Activated CD8-positive, alpha-beta memory T cell treated with anti-CD3 and anti-CD28 coated beads, Interleukin-2, amount 50 U/mL, for 48 hours (primary cell): ENCODE measurements around the gene CHMP6.
"Not testable (repeated sequence)": the region's sequence is repeated elsewhere in the genome, so short reads cannot be mapped to it uniquely, and the experiment has no call there.

Source experiments
- DNase-seq: peaks from one replicate; pipeline ENCODE4 v3.0.0-alpha.2; 2020

CHMP6 gene

GRCh38 chr17:81017330-81017729 is 25.7 kb downstream of the CHMP6 start:
- DNase-seq = not testable (repeated sequence)

GRCh38 chr17:81018044-81018802 is 26.6 kb downstream of the CHMP6 start:
- DNase-seq = peak; percentile 68

GRCh38 chr17:81019563-81020442 is 28.2 kb downstream of the CHMP6 start:
- DNase-seq = no peak

GRCh38 chr17:81020443-81020766 is 28.8 kb downstream of the CHMP6 start:
- no peak for DNase-seq

- no peak for DNase-seq
Observed at GRCh38 chr17:81020767-81021497, 29.3 kb downstream of the CHMP6 start.

GRCh38 chr17:81021531-81022343 is 30.1 kb downstream of the CHMP6 start:
- DNase-seq = no peak

GRCh38 chr17:81022344-81022676 is 30.7 kb downstream of the CHMP6 start:
- DNase-seq = no peak

GRCh38 chr17:81025065-81025740 is 33.6 kb downstream of the CHMP6 start:
- no peak for DNase-seq

GRCh38 chr17:81025741-81026129 is 34.1 kb downstream of the CHMP6 start:
- DNase-seq = no peak

GRCh38 chr17:81026266-81027036 is 34.8 kb downstream of the CHMP6 start:
- DNase-seq = no peak

GRCh38 chr17:81027038-81027437 is 35.4 kb downstream of the CHMP6 start:
- DNase-seq = no peak

- no peak for DNase-seq
Observed at GRCh38 chr17:81027591-81028505, 36.2 kb downstream of the CHMP6 start.

- no peak for DNase-seq
Observed at GRCh38 chr17:81028506-81028858, 36.8 kb downstream of the CHMP6 start.

GRCh38 chr17:81029859-81030258 is 38.2 kb downstream of the CHMP6 start:
- no peak for DNase-seq

- DNase-seq = not testable (repeated sequence)
Observed at GRCh38 chr17:81030312-81030711, 38.7 kb downstream of the CHMP6 start.

GRCh38 chr17:81030741-81031565 is 39.3 kb downstream of the CHMP6 start:
- no peak for DNase-seq

GRCh38 chr17:81031566-81032550 is 40.2 kb downstream of the CHMP6 start:
- no peak for DNase-seq
